ENCODE data around the gene PLPP4.

Gene PLPP4

DNA sequence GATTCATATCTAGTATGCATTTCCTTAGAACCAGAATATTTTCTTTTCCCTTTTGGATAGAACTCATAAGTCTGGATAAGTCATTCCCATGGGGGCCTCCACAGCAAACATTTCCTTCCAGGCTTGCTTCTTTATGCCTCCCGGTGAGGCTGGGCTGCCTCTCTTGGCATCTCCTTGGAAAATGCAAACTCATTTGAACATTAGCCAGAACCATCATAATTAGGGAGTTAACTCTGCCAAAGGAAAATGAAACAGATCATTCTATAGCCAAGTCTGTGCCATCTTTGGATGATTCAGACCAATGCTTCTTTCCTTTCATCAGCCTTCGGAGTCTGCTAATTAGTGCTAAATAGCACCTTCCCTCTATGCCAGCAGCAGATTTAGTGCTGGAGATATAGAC lies 81.1 kb downstream of the PLPP4 start:
- no peak overlapping the region for H3K4me2 ChIP-seq (ENCODE audit: low read length)
- no peak for TF ChIP-seq EZH2phosphoT487 (IDR thresholded peaks at IDR 0.05; ENCODE audit: low read depth)
- TF ChIP-seq, protein P1, sequence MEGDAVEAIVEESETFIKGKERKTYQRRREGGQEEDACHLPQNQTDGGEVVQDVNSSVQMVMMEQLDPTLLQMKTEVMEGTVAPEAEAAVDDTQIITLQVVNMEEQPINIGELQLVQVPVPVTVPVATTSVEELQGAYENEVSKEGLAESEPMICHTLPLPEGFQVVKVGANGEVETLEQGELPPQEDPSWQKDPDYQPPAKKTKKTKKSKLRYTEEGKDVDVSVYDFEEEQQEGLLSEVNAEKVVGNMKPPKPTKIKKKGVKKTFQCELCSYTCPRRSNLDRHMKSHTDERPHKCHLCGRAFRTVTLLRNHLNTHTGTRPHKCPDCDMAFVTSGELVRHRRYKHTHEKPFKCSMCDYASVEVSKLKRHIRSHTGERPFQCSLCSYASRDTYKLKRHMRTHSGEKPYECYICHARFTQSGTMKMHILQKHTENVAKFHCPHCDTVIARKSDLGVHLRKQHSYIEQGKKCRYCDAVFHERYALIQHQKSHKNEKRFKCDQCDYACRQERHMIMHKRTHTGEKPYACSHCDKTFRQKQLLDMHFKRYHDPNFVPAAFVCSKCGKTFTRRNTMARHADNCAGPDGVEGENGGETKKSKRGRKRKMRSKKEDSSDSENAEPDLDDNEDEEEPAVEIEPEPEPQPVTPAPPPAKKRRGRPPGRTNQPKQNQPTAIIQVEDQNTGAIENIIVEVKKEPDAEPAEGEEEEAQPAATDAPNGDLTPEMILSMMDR (IDR thresholded peaks at IDR 0.05; ENCODE audit: low read depth, low read length), result no peak
- no peak overlapping the region for H3K4me3 ChIP-seq (ENCODE audit: low read length)
- no peak overlapping the region for H2AFZ ChIP-seq (ENCODE audit: low read depth, low read length)
- H3K4me1 ChIP-seq (ENCODE audit: low read length), result no peaks in the 10 kb centered on the region
- H3K79me2 ChIP-seq (ENCODE audit: low read length), result no peaks in the 10 kb centered on the region
- H3K27me3 ChIP-seq (ENCODE audit: low read depth, low read length), result no peaks in the 10 kb centered on the region
- no peak overlapping the region for H3K27ac ChIP-seq (ENCODE audit: low read length)
- no peaks in the 10 kb centered on the region for H4K20me1 ChIP-seq (ENCODE audit: insufficient read depth, low read length)
- peaks cover 3% of the 10 kb centered on the region; the same call in 1 of the 2 replicates for H3K9me3 ChIP-seq (ENCODE audit: insufficient read depth, low read length)
- H3K9ac ChIP-seq (ENCODE audit: low read length), result no peak overlapping the region
- no peaks in the 10 kb centered on the region for H3K36me3 ChIP-seq (replicated peaks; ENCODE audit: low read depth, low read length)

DNA sequence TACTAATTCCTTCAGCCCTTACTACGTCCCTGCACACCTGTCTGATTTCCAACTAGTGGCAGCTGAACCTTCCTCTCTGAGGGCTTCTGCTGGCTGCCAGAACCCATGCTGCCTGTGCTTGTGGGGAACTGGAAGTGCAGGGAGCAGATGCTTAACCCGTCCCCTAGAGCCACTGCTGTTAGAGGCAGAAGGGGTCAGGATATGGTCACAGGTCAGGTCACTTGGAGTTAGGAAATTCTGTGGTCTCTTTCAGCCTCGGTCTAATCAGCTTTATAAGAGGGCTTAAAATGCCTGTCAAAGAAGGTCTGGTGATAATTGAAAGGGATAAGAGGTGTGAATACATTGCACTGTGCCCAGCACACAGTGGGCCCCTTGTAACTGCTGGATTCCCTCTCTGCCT lies 82.0 kb downstream of the PLPP4 start:
- Histone ChIP-seq H3K4me1 (ENCODE audit: low read length) (no peaks in the 10 kb centered on the region), H3K27ac (ENCODE audit: low read length) (no peak overlapping the region), H3K36me3 (replicated peaks; ENCODE audit: low read depth, low read length) (no peaks in the 10 kb centered on the region), H4K20me1 (ENCODE audit: insufficient read depth, low read length) (no peaks in the 10 kb centered on the region), H3K9ac (ENCODE audit: low read length) (no peak overlapping the region), H3K79me2 (ENCODE audit: low read length) (no peaks in the 10 kb centered on the region), H3K9me3 (ENCODE audit: insufficient read depth, low read length) (peaks cover 3% of the 10 kb centered on the region; the same call in 1 of the 2 replicates), H2AFZ (ENCODE audit: low read depth, low read length) (no peak overlapping the region), H3K27me3 (ENCODE audit: low read depth, low read length) (no peaks in the 10 kb centered on the region), H3K4me2 (ENCODE audit: low read length) (no peak overlapping the region), H3K4me3 (ENCODE audit: low read length) (no peak overlapping the region)
- TF ChIP-seq, protein P1 (IDR thresholded peaks at IDR 0.05; ENCODE audit: low read depth, low read length), result no peak

DNA sequence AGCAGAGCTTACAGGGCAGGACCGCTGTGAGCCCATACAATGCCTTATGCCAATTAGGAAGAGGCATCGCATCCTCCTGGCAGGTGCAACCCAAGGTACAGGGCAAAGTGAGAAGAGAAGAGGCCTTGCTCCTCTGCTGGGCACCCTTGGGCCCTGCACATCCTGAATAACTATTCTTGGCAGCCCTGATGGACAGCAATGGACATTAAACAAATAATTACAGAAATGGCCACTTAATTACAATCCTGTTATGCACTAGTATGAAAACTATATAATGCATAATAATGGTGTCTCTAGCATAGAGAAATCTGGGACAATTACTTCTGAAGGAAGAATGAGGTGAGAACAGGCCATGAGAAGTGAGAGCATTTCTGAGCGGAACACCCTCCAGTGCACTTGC lies 83.5 kb downstream of the PLPP4 start:
- Histone ChIP-seq H4K20me1 (ENCODE audit: insufficient read depth, low read length) (no peaks in the 10 kb centered on the region), H3K36me3 (replicated peaks; ENCODE audit: low read depth, low read length) (no peaks in the 10 kb centered on the region), H3K4me1 (ENCODE audit: low read length) (no peaks in the 10 kb centered on the region), H3K4me2 (ENCODE audit: low read length) (no peak overlapping the region), H3K4me3 (ENCODE audit: low read length) (no peak overlapping the region), H3K9me3 (ENCODE audit: insufficient read depth, low read length) (no peaks in the 10 kb centered on the region), H3K9ac (ENCODE audit: low read length) (no peak overlapping the region), H3K79me2 (ENCODE audit: low read length) (no peaks in the 10 kb centered on the region), H3K27ac (ENCODE audit: low read length) (no peak overlapping the region), H3K27me3 (ENCODE audit: low read depth, low read length) (no peaks in the 10 kb centered on the region), H2AFZ (ENCODE audit: low read depth, low read length) (no peak overlapping the region)
- no peak for TF ChIP-seq EZH2phosphoT487 (IDR thresholded peaks at IDR 0.05; ENCODE audit: low read depth)
- TF ChIP-seq, protein P1 (IDR thresholded peaks at IDR 0.05; ENCODE audit: low read depth, low read length), result no peak

DNA sequence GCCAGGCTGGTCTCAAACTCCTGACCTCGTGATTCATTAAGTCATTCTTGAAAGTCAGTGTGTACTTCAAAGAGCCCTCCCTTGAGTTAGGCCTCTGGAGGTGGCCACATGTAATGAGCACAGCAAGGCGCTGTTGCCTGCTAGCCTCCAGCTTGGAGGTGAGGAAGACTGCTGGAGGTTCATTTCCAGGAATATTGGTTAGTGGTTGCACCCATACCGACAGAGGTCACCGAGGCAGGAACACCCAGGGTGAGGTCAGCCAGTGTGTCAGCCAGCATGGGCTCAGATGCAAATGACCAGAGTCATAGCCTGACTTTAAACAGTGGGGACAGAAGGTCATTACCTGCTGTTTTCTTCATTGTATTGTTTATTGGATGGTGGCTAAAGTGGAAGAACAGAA lies 85.0 kb downstream of the PLPP4 start:
- no peak overlapping the region for H3K27ac ChIP-seq (ENCODE audit: low read length)
- H3K9ac ChIP-seq (ENCODE audit: low read length), result no peak overlapping the region
- no peak overlapping the region for H2AFZ ChIP-seq (ENCODE audit: low read depth, low read length)
- no peaks in the 10 kb centered on the region for H3K27me3 ChIP-seq (ENCODE audit: low read depth, low read length)
- H4K20me1 ChIP-seq (ENCODE audit: insufficient read depth, low read length), result no peaks in the 10 kb centered on the region
- no peaks in the 10 kb centered on the region for H3K79me2 ChIP-seq (ENCODE audit: low read length)
- no peaks in the 10 kb centered on the region for H3K36me3 ChIP-seq (replicated peaks; ENCODE audit: low read depth, low read length)
- H3K9me3 ChIP-seq (ENCODE audit: insufficient read depth, low read length), result no peaks in the 10 kb centered on the region
- no peaks in the 10 kb centered on the region for H3K4me1 ChIP-seq (ENCODE audit: low read length)
- H3K4me3 ChIP-seq (ENCODE audit: low read length), result no peak overlapping the region
- TF ChIP-seq, protein P1 (IDR thresholded peaks at IDR 0.05; ENCODE audit: low read depth, low read length), result no peak
- no peak for TF ChIP-seq EZH2phosphoT487 (IDR thresholded peaks at IDR 0.05; ENCODE audit: low read depth)
- no peak overlapping the region for H3K4me2 ChIP-seq (ENCODE audit: low read length)

Data from OCI-LY3 (cell line).